Psoas muscle (tissue), 8 donors: ENCODE measurements around the gene TBC1D19. TPM values are rescaled to one million over a fixed set of nuclear protein-coding genes. Genes with fewer than 3 reads are reported as not detected.

Experiments used
- ATAC-seq, 4 donors: fragments of 200-7000 bp; cut with Tn5 transposase; one replicate each; pipeline ENCODE4 v1.9.1; 2020; ENCODE audit warnings: moderate library complexity in 3 of 4, mild to moderate bottlenecking in 2 of 4
- DNase-seq, 2 donors: peaks; one replicate each; pipeline ENCODE4 v3.0.0-alpha.2; 2020
- H3K27ac ChIP-seq: fragments of 200-600 bp; one replicate; pipeline ENCODE4 v1.8.0; 2022
- H3K27me3 ChIP-seq, 3 donors: fragments of 200-600 bp in 1 of 3; one replicate each; pipeline versions ENCODE4 v1.6.1 to v1.8.0; 2013 to 2022; ENCODE audit warnings: low read length in 2 of 3, mild to moderate bottlenecking in 2 of 3, moderate library complexity in 1 of 3; ENCODE audit not compliant: insufficient read depth in 3 of 3
- H3K36me3 ChIP-seq, 2 donors: fragments of 200-600 bp in 1 of 2; one replicate each; pipeline versions ENCODE4 v1.6.1 to v1.8.0; 2013 to 2022; ENCODE audit warnings: low read depth in 1 of 2, mild to moderate bottlenecking in 1 of 2, moderate library complexity in 1 of 2; ENCODE audit not compliant: insufficient read depth in 1 of 2
- H3K4me1 ChIP-seq: fragments of 200-600 bp; one replicate; pipeline ENCODE4 v1.8.0; 2022
- H3K4me3 ChIP-seq: fragments of 200-600 bp; one replicate; pipeline ENCODE4 v1.8.0; 2022; ENCODE audit warnings: mild to moderate bottlenecking
- H3K9me3 ChIP-seq: fragments of 200-600 bp; one replicate; pipeline ENCODE4 v1.8.0; 2022
- CTCF ChIP-seq: fragments of 200-600 bp; IDR thresholded peaks from one replicate; pipeline ENCODE4 v1.8.0; 2022; ENCODE audit warnings: antibody characterized with exemption
- WGBS, 3 donors: extraction: QIAGEN DNeasy Blood & Tissue Kit; methylation state at CpG; one replicate each; pipeline versions ENCODE4 v1.1.6 to v1.1.7; 2013; 5-methylcytosine and 5-hydroxymethylcytosine counted together
- intact Hi-C, 2 donors: fragments of 100-400 bp; cut with DNase I; formaldehyde crosslinking; loops; one replicate each; pipeline versions ENCODE4 v1.11.0 to v1.14.2; 2022
- polyA plus RNA-seq, 3 donors: library from polyadenylated mRNA; stranded (reverse); fragments of 200-250 nt; gene quantifications; one replicate each; pipeline ENCODE4 v1.2.3, GENCODE V29; 2013
- total RNA-seq, 4 donors: library from RNA; stranded (reverse); fragmentation: NEBNext Ultra II Directional in 2 of 4; extraction: Animal tissue kit (Norgen Biotek cat#: 25700) in 2 of 4; gene quantifications; one replicate each; pipeline versions ENCODE4 v1.2.1 to v1.2.4, GENCODE V29; 2021 to 2023
- donor health status: healthy with polysubstance abuse.
- donor health status: DM: no; HTN: no; CAD: no; lungs with moderate emphysema.
- donor health status: Bipolar disorder and iron deficiency.
- donor health status: healthy.
- donor health status: DM: yes; HTN: yes; CAD: no.
- donor health status: DM: no; HTN: no; CAD: no.
- donor health status: DM: no; HTN: no; CAD: no.
- donor health status: DM: yes; HTN: yes; CAD: no.

Gene TBC1D19
- total and polyA plus RNA-seq, 7 donors: 1.0 to 8.2 (median 4.8) TPM

- Histone ChIP-seq H3K36me3 (no peaks in the 10 kb centered on the region), H3K9me3 (peaks cover 8% of the 10 kb centered on the region), H3K4me1 (no peaks in the 10 kb centered on the region), H3K27ac (no peak overlapping the region), H3K4me3 (no peak overlapping the region), H3K27me3 (no peaks in the 10 kb centered on the region)
- no peak for TF ChIP-seq CTCF
- WGBS, 3 donors: 65 to 70% (median 65%) methylated on average over 3 of the region's 3 CpGs
- DNase-seq (no peak), ATAC-seq (no peak)
- intact Hi-C loops: no loop called here
Observed at GRCh38 chr4:26558166-26558895, 25.6 kb upstream of the TBC1D19 start.

- intact Hi-C loops: no loop called here
- ATAC-seq (no peak), DNase-seq (no peak)
- no peaks in the 10 kb centered on the region for H3K27me3 ChIP-seq
- H3K4me3 ChIP-seq: no peak overlapping the region
- no peaks in the 10 kb centered on the region for H3K36me3 ChIP-seq
- no peak overlapping the region for H3K27ac ChIP-seq
- no peak for TF ChIP-seq CTCF
- no peaks in the 10 kb centered on the region for H3K9me3 ChIP-seq
- H3K4me1 ChIP-seq: no peaks in the 10 kb centered on the region
Observed at GRCh38 chr4:26566133-26566532, 17.8 kb upstream of the TBC1D19 start.

- H3K27ac ChIP-seq: no peak overlapping the region
- WGBS, 3 donors: 29 to 41% (median 32%) methylated on average over 3 of the region's 3 CpGs
- no peaks in the 10 kb centered on the region for H3K36me3 ChIP-seq
- no peaks in the 10 kb centered on the region for H3K4me1 ChIP-seq
- TF ChIP-seq CTCF: no peak
- DNase-seq: no peak
- ATAC-seq: no peak
- H3K9me3 ChIP-seq: no peaks in the 10 kb centered on the region
- intact Hi-C loops: no loop called here
- no peak overlapping the region for H3K4me3 ChIP-seq
- H3K27me3 ChIP-seq: no peaks in the 10 kb centered on the region
Observed at GRCh38 chr4:26568446-26568994, 15.4 kb upstream of the TBC1D19 start.

- Histone ChIP-seq H3K36me3 (no peaks in the 10 kb centered on the region), H3K27ac (no peak overlapping the region), H3K9me3 (no peaks in the 10 kb centered on the region), H3K4me1 (no peaks in the 10 kb centered on the region), H3K4me3 (no peak overlapping the region), H3K27me3 (no peaks in the 10 kb centered on the region)
- WGBS, 3 donors: 28 to 37% (median 36%) methylated on average over 3 of the region's 3 CpGs
- TF ChIP-seq CTCF: no peak
- ATAC-seq: no peak
- intact Hi-C loops: no loop called here
- no peak for DNase-seq
Observed at GRCh38 chr4:26570596-26570995, 13.3 kb upstream of the TBC1D19 start.

GRCh38 chr4:26573389-26573794, 10.5 kb upstream of the TBC1D19 start:
- H3K27ac ChIP-seq: no peak overlapping the region
- no peak overlapping the region for H3K4me3 ChIP-seq
- intact Hi-C loops: no loop called here
- no peak for TF ChIP-seq CTCF
- H3K9me3 ChIP-seq: no peaks in the 10 kb centered on the region
- no peaks in the 10 kb centered on the region for H3K36me3 ChIP-seq
- ATAC-seq: no peak
- no peaks in the 10 kb centered on the region for H3K4me1 ChIP-seq
- WGBS, 3 donors: 89 to 95% (median 92%) methylated on average over 1 of the region's 1 CpG
- H3K27me3 ChIP-seq: no peaks in the 10 kb centered on the region
- DNase-seq: no peak
